Measurements from ENCODE around the gene ZYX.
A peak's percentile ranks its signal among the peaks of the same experiment; 100 is the strongest.

The ZYX gene

GRCh38 chr7:143355450-143356385 lies 25.4 kb upstream of the ZYX start:
- Histone ChIP-seq H3K27me3 (ENCODE audit: low read depth) (peaks cover 10% of the 10 kb centered on the region), H3K4me1 (no peaks in the 10 kb centered on the region), H3K4me3 (no peak overlapping the region), H3K9me3 (no peaks in the 10 kb centered on the region), H3K36me3 (replicated peaks) (no peaks in the 10 kb centered on the region)
- no peak for DNase-seq (ENCODE audit: low spot score in 2 of 2)
- in situ Hi-C loops (cut with MboI; ENCODE audit: low sequenced_read_pairs), result no loop called here

GRCh38 chr7:143356414-143357050 lies 24.6 kb upstream of the ZYX start:
- Histone ChIP-seq H3K4me3 (no peak overlapping the region), H3K9me3 (no peaks in the 10 kb centered on the region), H3K36me3 (replicated peaks) (no peaks in the 10 kb centered on the region), H3K27me3 (ENCODE audit: low read depth) (peaks cover 2% of the 10 kb centered on the region; the same call in 1 of the 2 replicates), H3K4me1 (no peaks in the 10 kb centered on the region)
- DNase-seq (ENCODE audit: low spot score in 2 of 2), result no peak
- in situ Hi-C loops (cut with MboI; ENCODE audit: low sequenced_read_pairs), result no loop called here

GRCh38 chr7:143358626-143359025 lies 22.5 kb upstream of the ZYX start:
- no peak for DNase-seq (ENCODE audit: low spot score in 2 of 2)
- Histone ChIP-seq H3K4me3 (no peak overlapping the region), H3K4me1 (no peaks in the 10 kb centered on the region), H3K36me3 (replicated peaks) (no peaks in the 10 kb centered on the region), H3K9me3 (no peaks in the 10 kb centered on the region), H3K27me3 (ENCODE audit: low read depth) (peaks cover 8% of the 10 kb centered on the region)
- in situ Hi-C loops (cut with MboI; ENCODE audit: low sequenced_read_pairs), result no loop called here

- Histone ChIP-seq H3K4me3 (no peak overlapping the region), H3K27me3 (ENCODE audit: low read depth) (peaks cover 21% of the 10 kb centered on the region), H3K36me3 (replicated peaks) (no peaks in the 10 kb centered on the region), H3K9me3 (no peaks in the 10 kb centered on the region), H3K4me1 (no peaks in the 10 kb centered on the region)
- in situ Hi-C loops (cut with MboI; ENCODE audit: low sequenced_read_pairs), result no loop called here
- DNase-seq (ENCODE audit: low spot score in 2 of 2), result no peak
These were observed 21.3 kb upstream of the ZYX start for GRCh38 chr7:143359771-143360353.

GRCh38 chr7:143360788-143361551 lies 20.2 kb upstream of the ZYX start:
- in situ Hi-C loops (cut with MboI; ENCODE audit: low sequenced_read_pairs), result no loop called here
- Histone ChIP-seq H3K36me3 (replicated peaks) (no peaks in the 10 kb centered on the region), H3K4me1 (no peaks in the 10 kb centered on the region), H3K27me3 (ENCODE audit: low read depth) (peaks cover 25% of the 10 kb centered on the region), H3K9me3 (no peaks in the 10 kb centered on the region), H3K4me3 (no peak overlapping the region)
- DNase-seq (ENCODE audit: low spot score in 2 of 2), result no peak

GRCh38 chr7:143361552-143362130 lies 19.5 kb upstream of the ZYX start:
- Histone ChIP-seq H3K36me3 (replicated peaks) (no peaks in the 10 kb centered on the region), H3K9me3 (no peaks in the 10 kb centered on the region), H3K4me1 (no peaks in the 10 kb centered on the region), H3K4me3 (peak overlapping the region; percentile 40), H3K27me3 (ENCODE audit: low read depth) (peaks cover 25% of the 10 kb centered on the region)
- no peak for DNase-seq (ENCODE audit: low spot score in 2 of 2)
- in situ Hi-C loops (cut with MboI; ENCODE audit: low sequenced_read_pairs), result no loop called here

- DNase-seq (ENCODE audit: low spot score in 2 of 2), result peak in 1 of 2 experiments; percentile 43
These were observed 18.8 kb upstream of the ZYX start, which contains the start of gene FAM131B for GRCh38 chr7:143362131-143363015. TSS of gene FAM131B (minus strand) at chr7:143362713. CDS start at chr7:143362603, 110 bp downstream.

GRCh38 chr7:143363016-143363937 lies 17.9 kb upstream of the ZYX start:
- Histone ChIP-seq H3K4me3 (peak overlapping the region; percentile 19), H3K27me3 (ENCODE audit: low read depth) (peaks cover 32% of the 10 kb centered on the region), H3K4me1 (no peaks in the 10 kb centered on the region), H3K36me3 (replicated peaks) (no peaks in the 10 kb centered on the region), H3K9me3 (no peaks in the 10 kb centered on the region)
- no peak for DNase-seq (ENCODE audit: low spot score in 2 of 2)
- in situ Hi-C loops (cut with MboI; ENCODE audit: low sequenced_read_pairs), result no loop called here

More at GRCh38 chr7:143362131-143363015, 18.8 kb upstream of the ZYX start, which contains the start of gene FAM131B:
- Histone ChIP-seq H3K36me3 (replicated peaks) (no peaks in the 10 kb centered on the region), H3K4me1 (no peaks in the 10 kb centered on the region), H3K4me3 (peak within 1 kb of the TSS; percentile 40), H3K9me3 (no peaks in the 10 kb centered on the region), H3K27me3 (ENCODE audit: low read depth) (peaks cover 25% of the 10 kb centered on the region)
- in situ Hi-C loops (cut with MboI; ENCODE audit: low sequenced_read_pairs), result no loop called here

GRCh38 chr7:143367972-143368371 lies 13.2 kb upstream of the ZYX start:
- DNase-seq (ENCODE audit: low spot score in 2 of 2), result no peak
- no peak overlapping the region for H3K4me3 ChIP-seq
- no peaks in the 10 kb centered on the region for H3K36me3 ChIP-seq (replicated peaks)
- in situ Hi-C loops (cut with MboI; ENCODE audit: low sequenced_read_pairs), result no loop called here
- no peaks in the 10 kb centered on the region for H3K9me3 ChIP-seq
- no peaks in the 10 kb centered on the region for H3K4me1 ChIP-seq
- peaks cover 39% of the 10 kb centered on the region for H3K27me3 ChIP-seq (ENCODE audit: low read depth)

- H3K4me1 ChIP-seq, result no peaks in the 10 kb centered on the region
- no peak overlapping the region for H3K4me3 ChIP-seq
- H3K36me3 ChIP-seq (replicated peaks), result no peaks in the 10 kb centered on the region
- H3K27me3 ChIP-seq (ENCODE audit: low read depth), result peaks cover 35% of the 10 kb centered on the region
- H3K9me3 ChIP-seq, result no peaks in the 10 kb centered on the region
- DNase-seq (ENCODE audit: low spot score in 2 of 2), result no peak
- in situ Hi-C loops (cut with MboI; ENCODE audit: low sequenced_read_pairs), result no loop called here
These were observed 12.8 kb upstream of the ZYX start for GRCh38 chr7:143368387-143368786.

- Histone ChIP-seq H3K4me1 (no peaks in the 10 kb centered on the region), H3K27me3 (ENCODE audit: low read depth) (peaks cover 19% of the 10 kb centered on the region), H3K4me3 (no peak overlapping the region), H3K36me3 (replicated peaks) (no peaks in the 10 kb centered on the region), H3K9me3 (no peaks in the 10 kb centered on the region)
- no peak for DNase-seq (ENCODE audit: low spot score in 2 of 2)
- in situ Hi-C loops (cut with MboI; ENCODE audit: low sequenced_read_pairs), result no loop called here
These were observed 11.2 kb upstream of the ZYX start for GRCh38 chr7:143369678-143370651.
